K562 (cell line): ENCODE results near the gene HMBS.

Experiments
- CREB1 ChIP-seq, 2 experiments: sonication (generic) in 1 of 2; formaldehyde crosslinking in 1 of 2; IDR thresholded peaks; 2 replicates each; pipeline versions ENCODE4 v1.6.1 to v1.8.0; 2012 to 2022; ENCODE audit warnings: inconsistent platforms in 1 of 2, mild to moderate bottlenecking in 1 of 2, missing genetic modification reagents in 1 of 2, moderate library complexity in 1 of 2
- E2F6 ChIP-seq, 2 experiments: IDR thresholded peaks; 2 replicates each; pipeline ENCODE4 v1.6.1; 2011; ENCODE audit warnings: borderline replicate concordance in 1 of 2, control low read depth in 1 of 2, low read depth in 1 of 2, low read length in 1 of 2, mild to moderate bottlenecking in 1 of 2, mixed read lengths in 1 of 2, moderate library complexity in 1 of 2; ENCODE audit not compliant: insufficient read depth in 1 of 2, insufficient read length in 1 of 2, poor library complexity in 1 of 2, severe bottlenecking in 1 of 2; ENCODE audit errors: extremely low read depth in 1 of 2
- EZH2 ChIP-seq: IDR thresholded peaks from 2 replicates; pipeline ENCODE4 v1.6.1; 2012; ENCODE audit warnings: low read depth, mild to moderate bottlenecking, inconsistent platforms, low read length, borderline replicate concordance
- JUND ChIP-seq, 2 experiments: IDR thresholded peaks; 2 replicates in 1 of 2; 3 replicates in 1 of 2; pipeline ENCODE4 v1.6.1; 2011; ENCODE audit warnings: borderline replicate concordance in 2 of 2, low read depth in 2 of 2, low read length in 2 of 2, improper control_type of control experiment in 1 of 2, missing biosample characterization in 1 of 2, missing genetic modification characterization in 1 of 2, missing genetic modification reagents in 1 of 2
- MEF2D ChIP-seq: conservative IDR thresholded peaks from 2 replicates; pipeline ENCODE4 v1.6.1; 2016; ENCODE audit warnings: low read depth, missing genetic modification characterization, missing compliant biosample characterization
- SRF ChIP-seq, 2 experiments: fragments of 250-450, 450-650 bp in 1 of 2; sonication (Bioruptor Pico) in 1 of 2; sonication (generic) in 1 of 2; formaldehyde crosslinking; IDR thresholded peaks; 2 replicates each; pipeline versions ENCODE4 v1.5.0 to v1.5.1; 2020 to 2022; ENCODE audit warnings: mild to moderate bottlenecking in 1 of 2, missing genetic modification reagents in 1 of 2
- XRCC3 ChIP-seq: fragments of 450-650 bp; IDR thresholded peaks from 2 replicates; pipeline ENCODE4 v1.6.1; 2017; ENCODE audit warnings: mild to moderate bottlenecking, moderate library complexity
- ZBTB12 ChIP-seq: fragments of 250-450 bp; sonication (Bioruptor Pico); IDR thresholded peaks from 2 replicates; pipeline ENCODE4 v1.4.0; 2020
- ZNF561 ChIP-seq: fragments of 450-650 bp; formaldehyde crosslinking; conservative IDR thresholded peaks from 2 replicates; pipeline ENCODE4 v1.4.0; 2020; ENCODE audit warnings: mild to moderate bottlenecking, moderate library complexity
- ZNF644 ChIP-seq: fragments of 200-800 bp; sonication (Bioruptor generic); IDR thresholded peaks from 2 replicates; pipeline ENCODE4 v1.6.1; 2016; ENCODE audit warnings: low read depth, missing genetic modification characterization, missing compliant biosample characterization
- TF ChIP-seq, protein P1 (sequence below), 3 experiments: IDR thresholded peaks in 2 of 3; conservative IDR thresholded peaks in 1 of 3; 2 replicates each; pipeline ENCODE4 v1.5.1; 2011 to 2012; ENCODE audit warnings: low read length in 3 of 3, mild to moderate bottlenecking in 3 of 3, control low read depth in 2 of 3, improper control_type of control experiment in 1 of 3, inconsistent platforms in 1 of 3, low read depth in 1 of 3, mixed read lengths in 1 of 3, moderate library complexity in 1 of 3; ENCODE audit not compliant: insufficient read depth in 2 of 3
- TF ChIP-seq, protein P2 (sequence below): sonication (generic); formaldehyde crosslinking; IDR thresholded peaks from 2 replicates; pipeline ENCODE4 v1.8.1; 2022; ENCODE audit warnings: missing genetic modification reagents

- peak; percentile 5; the same call in 1 of the 2 replicates for TF ChIP-seq JUND (IDR thresholded peaks at IDR 0.05; ENCODE audit: borderline replicate concordance, low read depth, low read length)
- TF ChIP-seq JUND (tag; IDR thresholded peaks at IDR 0.05; ENCODE audit: borderline replicate concordance, low read depth, low read length), result peak; percentile 42; the same call in 2 of the 3 replicates
- TF ChIP-seq SRF (CRISPR knock-in tag; IDR thresholded peaks at IDR 0.05), result no peak
- peak; percentile 62; the same call in 1 of the 2 replicates for TF ChIP-seq ZNF644 (tag)
- no peak for TF ChIP-seq ZBTB12 (CRISPR knock-in tag)
- TF ChIP-seq, protein P1, sequence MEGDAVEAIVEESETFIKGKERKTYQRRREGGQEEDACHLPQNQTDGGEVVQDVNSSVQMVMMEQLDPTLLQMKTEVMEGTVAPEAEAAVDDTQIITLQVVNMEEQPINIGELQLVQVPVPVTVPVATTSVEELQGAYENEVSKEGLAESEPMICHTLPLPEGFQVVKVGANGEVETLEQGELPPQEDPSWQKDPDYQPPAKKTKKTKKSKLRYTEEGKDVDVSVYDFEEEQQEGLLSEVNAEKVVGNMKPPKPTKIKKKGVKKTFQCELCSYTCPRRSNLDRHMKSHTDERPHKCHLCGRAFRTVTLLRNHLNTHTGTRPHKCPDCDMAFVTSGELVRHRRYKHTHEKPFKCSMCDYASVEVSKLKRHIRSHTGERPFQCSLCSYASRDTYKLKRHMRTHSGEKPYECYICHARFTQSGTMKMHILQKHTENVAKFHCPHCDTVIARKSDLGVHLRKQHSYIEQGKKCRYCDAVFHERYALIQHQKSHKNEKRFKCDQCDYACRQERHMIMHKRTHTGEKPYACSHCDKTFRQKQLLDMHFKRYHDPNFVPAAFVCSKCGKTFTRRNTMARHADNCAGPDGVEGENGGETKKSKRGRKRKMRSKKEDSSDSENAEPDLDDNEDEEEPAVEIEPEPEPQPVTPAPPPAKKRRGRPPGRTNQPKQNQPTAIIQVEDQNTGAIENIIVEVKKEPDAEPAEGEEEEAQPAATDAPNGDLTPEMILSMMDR (IDR thresholded peaks at IDR 0.05 in 2 of 3, conservative IDR thresholded peaks at IDR 0.05 in 1 of 3; ENCODE audit: insufficient read depth in 2 of 3, low read depth in 1 of 3, low read length in 3 of 3), result no peak
- TF ChIP-seq ZNF561 (CRISPR knock-in tag), result no peak
- peak; percentile 82 to 85 for TF ChIP-seq E2F6 (IDR thresholded peaks at IDR 0.05; ENCODE audit: borderline replicate concordance in 1 of 2, extremely low read depth in 1 of 2, insufficient read depth in 1 of 2, insufficient read length in 1 of 2, low read depth in 1 of 2, low read length in 1 of 2, poor library complexity in 1 of 2, severe bottlenecking in 1 of 2)
- TF ChIP-seq EZH2, result no peak
- TF ChIP-seq, protein P2, sequence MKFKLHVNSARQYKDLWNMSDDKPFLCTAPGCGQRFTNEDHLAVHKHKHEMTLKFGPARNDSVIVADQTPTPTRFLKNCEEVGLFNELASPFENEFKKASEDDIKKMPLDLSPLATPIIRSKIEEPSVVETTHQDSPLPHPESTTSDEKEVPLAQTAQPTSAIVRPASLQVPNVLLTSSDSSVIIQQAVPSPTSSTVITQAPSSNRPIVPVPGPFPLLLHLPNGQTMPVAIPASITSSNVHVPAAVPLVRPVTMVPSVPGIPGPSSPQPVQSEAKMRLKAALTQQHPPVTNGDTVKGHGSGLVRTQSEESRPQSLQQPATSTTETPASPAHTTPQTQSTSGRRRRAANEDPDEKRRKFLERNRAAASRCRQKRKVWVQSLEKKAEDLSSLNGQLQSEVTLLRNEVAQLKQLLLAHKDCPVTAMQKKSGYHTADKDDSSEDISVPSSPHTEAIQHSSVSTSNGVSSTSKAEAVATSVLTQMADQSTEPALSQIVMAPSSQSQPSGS (CRISPR knock-in tag), result no peak
- 0 out of 2 replicates have a peak, but pooled peaks have one; percentile 14 for TF ChIP-seq MEF2D (tag)
- TF ChIP-seq CREB1 (IDR thresholded peaks at IDR 0.05), result no peak; the same call in 1 of the 2 replicates
- peak; percentile 20; the same call in 1 of the 2 replicates for TF ChIP-seq CREB1 (CRISPR knock-in tag; IDR thresholded peaks at IDR 0.05)
- TF ChIP-seq XRCC3, result no peak
Measured at GRCh38 chr11:119106564-119107537, 22.2 kb downstream of the HMBS start, which contains the start of gene C2CD2L.
